Kidney (tissue), 14 donors: Measurements from ENCODE around the gene PHLPP2. TPM values are rescaled to one million over a fixed set of nuclear protein-coding genes. Genes with fewer than 3 reads are reported as not detected.

Source experiments
- DNase-seq, 5 donors: peaks; one replicate each; pipeline ENCODE4 v3.0.0-alpha.2; 2013 to 2020
- FAIRE-seq: peaks from 2 replicates; lab custom pipeline; 2012; peaks lifted over from hg19 to GRCh38; lab: Jason Lieb, UNC
- H3K27ac ChIP-seq, 2 donors: one replicate each; pipeline ENCODE4 v1.7.0; 2013; ENCODE audit warnings: low read depth in 2 of 2, low read length in 2 of 2, inconsistent platforms in 1 of 2
- H3K27me3 ChIP-seq: one replicate; pipeline ENCODE4 v1.7.1; 2013; ENCODE audit warnings: low read length, inconsistent platforms; ENCODE audit not compliant: control insufficient read depth, insufficient read depth
- H3K36me3 ChIP-seq, 3 donors: one replicate each; pipeline versions ENCODE4 v1.7.0 to v1.7.1; 2013; ENCODE audit warnings: low read length in 3 of 3, control low read depth in 1 of 3, inconsistent platforms in 1 of 3; ENCODE audit not compliant: insufficient read depth in 3 of 3, control insufficient read depth in 2 of 3
- H3K4me1 ChIP-seq, 3 donors: one replicate each; pipeline versions ENCODE4 v1.7.0 to v1.7.1; 2013; ENCODE audit warnings: low read length in 3 of 3, inconsistent platforms in 1 of 3, low read depth in 1 of 3; ENCODE audit not compliant: control insufficient read depth in 2 of 3, insufficient read depth in 2 of 3
- H3K4me3 ChIP-seq, 3 donors: one replicate each; pipeline versions ENCODE4 v1.7.0 to v1.8.1; 2013; ENCODE audit warnings: low read length in 3 of 3, control low read depth in 1 of 3, inconsistent platforms in 1 of 3
- H3K9ac ChIP-seq, 3 donors: one replicate each; pipeline versions ENCODE4 v1.7.0 to v1.7.1; 2013; ENCODE audit warnings: low read length in 3 of 3, control low read depth in 1 of 3, inconsistent platforms in 1 of 3
- H3K9me3 ChIP-seq, 3 donors: one replicate each; pipeline versions ENCODE4 v1.7.0 to v1.7.1; 2013; ENCODE audit warnings: low read length in 3 of 3, control low read depth in 1 of 3, inconsistent platforms in 1 of 3; ENCODE audit not compliant: control insufficient read depth in 2 of 3, insufficient read depth in 1 of 3
- CTCF ChIP-seq: IDR thresholded peaks from 3 replicates; pipeline ENCODE4 v1.5.1; 2012; ENCODE audit warnings: mild to moderate bottlenecking, moderate library complexity, borderline replicate concordance; ENCODE audit not compliant: insufficient read depth; ENCODE audit errors: extremely low read depth
- intact Hi-C: fragments of 100-400 bp; cut with DNase I; formaldehyde crosslinking; loops from one replicate; pipeline ENCODE4 v1.11.1; 2022
- polyA plus RNA-seq: library from polyadenylated mRNA; stranded (reverse); fragments of 350-450 nt; fragmentation: Illumina TruSeq; extraction: RNeasy Lipid Tissue Mini Kit (QIAGEN cat#74804); gene quantifications from one replicate; pipeline ENCODE4 v1.2.3, GENCODE V29; 2014; ENCODE audit warnings: low read depth, low replicate concordance; ENCODE audit not compliant: insufficient read depth
- total RNA-seq: library from RNA; stranded (reverse); fragmentation: NEBNext Ultra II Directional; extraction: Animal tissue kit (Norgen Biotek cat#: 25700); gene quantifications from one replicate; pipeline ENCODE4 v1.2.1, GENCODE V29; 2021
- donor health status: control.
- donor health status: control.
- donor health status: control.
- donor health status: control.
- donor health status: control.
- donor health status: DM: yes; HTN: yes; CAD: no.
- donor health status: Normal renal cell carcinoma (clear cell type).

The PHLPP2 gene
- total and polyA plus RNA-seq, 2 donors from 2014 or later: 2.8 to 7.1 TPM

GRCh38 chr16:71635632-71636031 is 88.9 kb downstream of the PHLPP2 start:
- TF ChIP-seq CTCF: no peak
- intact Hi-C loops: no loop called here
- no peak overlapping the region for H3K4me3 ChIP-seq
- no peaks in the 10 kb centered on the region for H3K27me3 ChIP-seq
- H3K36me3 ChIP-seq: peaks cover 0 to 2% (median 0%) of the 10 kb centered on the region in 3 donors
- no peaks in the 10 kb centered on the region for H3K9me3 ChIP-seq
- H3K4me1 ChIP-seq: no peaks in the 10 kb centered on the region
- FAIRE-seq (no peak), DNase-seq (no peak)
- no peak overlapping the region for H3K27ac ChIP-seq
- H3K9ac ChIP-seq: no peak overlapping the region

- Histone ChIP-seq H3K9me3 (no peaks in the 10 kb centered on the region), H3K4me3 (no peak overlapping the region), H3K27ac (no peak overlapping the region), H3K27me3 (peaks cover 3% of the 10 kb centered on the region), H3K9ac (no peak overlapping the region), H3K36me3 (no peaks in the 10 kb centered on the region), H3K4me1 (peaks cover 0 to 11% (median 0%) of the 10 kb centered on the region in 3 donors)
- TF ChIP-seq CTCF: no peak
- DNase-seq (no peak), FAIRE-seq (no peak)
- intact Hi-C loops: no loop called here
Measured at GRCh38 chr16:71631776-71632175, 92.7 kb downstream of the PHLPP2 start.

- intact Hi-C loops: no loop called here
- Histone ChIP-seq H3K36me3 (no peaks in the 10 kb centered on the region), H3K27me3 (peaks cover 3% of the 10 kb centered on the region), H3K9ac (no peak overlapping the region), H3K27ac (no peak overlapping the region), H3K9me3 (no peaks in the 10 kb centered on the region), H3K4me1 (peaks cover 0 to 11% (median 0%) of the 10 kb centered on the region in 3 donors), H3K4me3 (no peak overlapping the region)
- FAIRE-seq: no peak
- TF ChIP-seq CTCF: no peak
- DNase-seq: no peak
Measured at GRCh38 chr16:71630808-71631207, 93.7 kb downstream of the PHLPP2 start.

- DNase-seq (no peak), FAIRE-seq (no peak)
- H3K27ac ChIP-seq: peak overlapping the region in 1 of 2 donors; percentile 63
- intact Hi-C loops: no loop called here
- peak overlapping the region in 1 of 3 donors; percentile 40 for H3K9ac ChIP-seq
- no peak overlapping the region for H3K4me3 ChIP-seq
- peaks cover 0 to 11% (median 0%) of the 10 kb centered on the region in 3 donors for H3K4me1 ChIP-seq
- peaks cover 3% of the 10 kb centered on the region for H3K27me3 ChIP-seq
- H3K36me3 ChIP-seq: no peaks in the 10 kb centered on the region
- H3K9me3 ChIP-seq: no peaks in the 10 kb centered on the region
- TF ChIP-seq CTCF: no peak
Measured at GRCh38 chr16:71629278-71630016, 95.1 kb downstream of the PHLPP2 start.
